Ectodermal cell (in vitro differentiated cells): ENCODE results near the gene ABHD6.

Source experiments
- H3K27ac ChIP-seq: 2 replicates; pipeline ENCODE4 v1.7.0; 2013; ENCODE audit warnings: mild to moderate bottlenecking, low read depth, low read length; ENCODE audit not compliant: insufficient read depth, poor library complexity, severe bottlenecking
- H3K27me3 ChIP-seq: 2 replicates; pipeline ENCODE4 v1.7.0; 2013; ENCODE audit warnings: mild to moderate bottlenecking, low read length; ENCODE audit not compliant: insufficient read depth, control insufficient read depth, poor library complexity, severe bottlenecking
- H3K36me3 ChIP-seq: one replicate; pipeline ENCODE4 v1.7.0; 2013; ENCODE audit warnings: low read length; ENCODE audit not compliant: control insufficient read depth, insufficient read depth
- H3K4me1 ChIP-seq: one replicate; pipeline ENCODE4 v1.7.0; 2013; ENCODE audit warnings: low read length; ENCODE audit not compliant: control insufficient read depth, insufficient read depth
- H3K4me3 ChIP-seq: 2 replicates; pipeline ENCODE4 v1.7.0; 2013; ENCODE audit warnings: low read depth, low read length, control low read depth; ENCODE audit not compliant: insufficient read depth
- H3K9me3 ChIP-seq: 2 replicates; pipeline ENCODE4 v1.7.0; 2013; ENCODE audit warnings: mild to moderate bottlenecking, low read length, moderate library complexity; ENCODE audit not compliant: control insufficient read depth
- WGBS, 2 experiments: methylation state at CpG; one replicate each; pipeline ENCODE4 v1.1.7; 2013; ENCODE audit warnings: missing lambda C conversion rate in 2 of 2; 5-methylcytosine and 5-hydroxymethylcytosine counted together

ABHD6 gene

DNA sequence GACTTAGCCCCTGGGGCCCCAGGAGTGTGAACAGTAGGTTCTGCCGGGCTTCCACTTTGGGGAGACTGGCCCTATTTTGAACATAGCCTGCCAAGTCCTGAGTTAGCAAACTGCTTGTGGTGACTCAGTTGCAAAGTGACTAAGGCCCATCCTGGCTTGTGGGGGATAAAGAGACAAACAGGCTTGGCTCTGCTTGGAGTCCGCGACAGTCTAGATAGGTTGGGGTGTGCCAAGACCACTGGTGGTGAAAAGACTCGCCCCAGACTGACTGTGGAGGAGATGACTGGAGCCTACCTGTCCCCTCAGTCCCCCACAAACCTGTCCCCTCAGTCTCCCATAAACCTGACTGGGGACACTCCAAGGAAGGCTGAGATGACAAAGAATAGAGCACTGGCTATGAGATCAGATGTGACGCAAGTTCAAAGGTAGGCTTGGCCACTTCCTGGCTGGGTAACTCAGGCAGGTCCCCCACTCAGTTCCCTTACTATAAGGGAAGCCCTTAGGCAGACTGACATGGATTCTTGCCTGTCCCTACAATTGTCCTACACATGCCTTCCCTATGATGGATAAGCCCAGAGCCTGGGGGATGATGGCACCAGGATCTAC is 31.1 kb upstream of the ABHD6 start:
- H3K36me3 ChIP-seq: no peaks in the 10 kb centered on the region
- 95 to 96% methylated on average over 5 of the region's 5 CpGs for WGBS, 2 experiments
- H3K4me3 ChIP-seq: no peak overlapping the region
- no peaks in the 10 kb centered on the region for H3K4me1 ChIP-seq
- H3K27ac ChIP-seq: no peak overlapping the region
- no peaks in the 10 kb centered on the region for H3K27me3 ChIP-seq
- no peaks in the 10 kb centered on the region for H3K9me3 ChIP-seq

GRCh38 chr3:58207954-58208353 is 29.6 kb upstream of the ABHD6 start:
- Histone ChIP-seq H3K36me3 (no peaks in the 10 kb centered on the region), H3K4me1 (no peaks in the 10 kb centered on the region)
- 90 to 92% methylated on average over 4 of the region's 4 CpGs for WGBS, 2 experiments

DNA sequence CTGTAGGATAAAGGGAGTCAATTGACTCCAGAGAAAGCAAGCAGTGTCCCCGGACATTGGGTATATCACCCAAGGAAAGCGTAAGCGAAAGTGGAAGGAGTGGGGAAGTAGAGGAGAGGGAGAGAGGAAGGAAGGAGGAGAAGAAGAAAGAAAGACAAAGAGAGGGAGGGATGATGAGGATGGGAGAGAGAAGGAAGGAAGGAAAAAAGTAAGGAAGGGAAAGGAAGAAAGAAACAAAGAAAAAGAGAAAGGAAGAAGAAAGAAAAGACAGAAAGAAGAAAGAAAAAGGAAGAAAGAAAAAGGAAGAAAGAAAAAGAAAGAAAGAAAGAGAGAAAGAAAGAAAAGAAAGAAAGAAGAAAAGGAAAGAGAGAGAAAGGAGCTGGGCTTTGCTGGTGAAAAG is 27.7 kb upstream of the ABHD6 start:
- 82 to 84% methylated on average over 3 of the region's 3 CpGs for whole genome bisulfite sequencing, 2 experiments
- Histone ChIP-seq H3K36me3 (no peaks in the 10 kb centered on the region), H3K9me3 (no peaks in the 10 kb centered on the region), H3K27ac (no peak overlapping the region), H3K4me3 (no peak overlapping the region), H3K27me3 (no peaks in the 10 kb centered on the region), H3K4me1 (no peaks in the 10 kb centered on the region)

More at GRCh38 chr3:58207954-58208353, 29.6 kb upstream of the ABHD6 start:
- H3K9me3 ChIP-seq: no peaks in the 10 kb centered on the region
- H3K4me3 ChIP-seq: no peak overlapping the region
- H3K27ac ChIP-seq: no peak overlapping the region
- no peaks in the 10 kb centered on the region for H3K27me3 ChIP-seq

DNA sequence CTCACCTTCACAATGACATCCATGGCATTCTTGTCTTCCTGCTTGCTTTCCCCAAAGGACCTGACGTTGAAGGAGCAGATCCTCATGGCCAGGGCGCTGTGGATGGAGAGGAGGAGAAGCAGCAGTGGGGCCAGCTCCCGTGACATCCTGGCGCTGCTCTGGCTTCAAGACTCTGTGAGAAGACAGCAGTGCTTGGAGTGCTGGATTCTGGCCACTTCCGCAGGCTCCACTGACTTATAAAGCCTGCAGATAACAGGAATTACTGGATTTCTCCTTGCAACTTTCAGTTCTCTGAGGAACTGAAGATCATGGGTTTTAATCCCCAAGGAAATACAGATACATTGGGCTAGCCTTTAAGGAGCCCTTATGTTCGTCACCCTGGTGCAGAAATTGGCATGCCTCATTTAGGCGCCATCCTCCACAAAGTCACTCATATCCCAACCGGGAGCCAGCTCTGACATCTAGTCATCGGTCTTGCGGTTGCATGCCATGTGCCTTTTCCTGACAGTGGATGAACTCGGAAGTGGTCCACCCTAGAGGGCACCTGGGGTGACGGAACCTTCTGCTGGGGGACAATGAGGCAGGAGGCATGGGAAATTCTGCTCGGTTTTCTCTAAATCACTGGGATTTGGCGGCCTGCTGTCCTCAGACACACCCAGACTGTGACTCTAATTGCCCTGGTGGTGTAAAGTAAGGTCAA is 26.7 kb upstream of the ABHD6 start, which contains the start of gene DNASE1L3:
Gene DNASE1L3 (minus strand): TSS at position 212 of the 700 bp plus-strand sequence. CDS start 66 bp downstream, at position 146.
- no peaks in the 10 kb centered on the region for H3K4me1 ChIP-seq
- H3K9me3 ChIP-seq: no peaks in the 10 kb centered on the region
- H3K36me3 ChIP-seq: no peaks in the 10 kb centered on the region
- no peak within 1 kb of the TSS for H3K4me3 ChIP-seq
- 90 to 93% methylated on average over 14 of the region's 14 CpGs for WGBS, 2 experiments
- no peak within 1 kb of the TSS for H3K27ac ChIP-seq
- H3K27me3 ChIP-seq: no peaks in the 10 kb centered on the region

- Histone ChIP-seq H3K27me3 (no peaks in the 10 kb centered on the region), H3K4me1 (peaks cover 6% of the 10 kb centered on the region), H3K9me3 (no peaks in the 10 kb centered on the region), H3K36me3 (no peaks in the 10 kb centered on the region), H3K4me3 (no peak overlapping the region), H3K27ac (no peak overlapping the region)
- 79 to 86% methylated on average over 7 of the region's 7 CpGs for WGBS, 2 experiments
Measured at GRCh38 chr3:58214484-58215316, 22.9 kb upstream of the ABHD6 start.

DNA sequence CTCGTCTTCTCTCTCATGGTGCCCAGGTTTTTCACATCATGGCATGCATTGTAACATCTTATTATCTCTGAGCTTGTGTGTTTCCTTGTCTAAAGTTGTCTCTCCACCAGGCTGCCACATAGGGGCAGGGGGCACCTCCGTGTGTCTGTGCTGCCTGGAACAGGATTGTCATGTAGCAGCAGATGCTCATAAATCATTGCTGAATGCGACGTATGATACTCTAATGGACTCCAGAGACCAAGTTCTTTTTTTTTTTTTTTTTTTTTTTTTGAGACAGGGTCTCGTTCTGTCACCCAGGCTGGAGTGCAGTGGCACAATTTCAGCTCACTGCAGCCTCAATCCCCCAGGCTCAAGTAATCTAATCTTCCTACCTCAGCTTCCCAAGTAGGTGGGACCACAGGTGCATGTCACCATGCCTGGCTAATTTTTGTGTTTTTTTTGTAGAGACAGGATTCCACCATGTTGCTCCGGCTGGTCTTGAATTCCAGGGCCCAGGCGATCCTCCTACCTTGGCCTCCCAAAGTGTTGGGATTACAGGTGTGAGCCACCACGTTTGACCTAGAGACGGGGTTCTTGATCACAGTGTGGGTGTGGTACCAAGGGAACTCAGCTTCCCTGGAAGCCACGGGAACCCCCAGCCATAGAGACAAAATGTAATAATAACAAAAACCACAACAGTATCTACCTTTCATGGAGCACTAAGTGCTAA is 22.1 kb upstream of the ABHD6 start:
- Histone ChIP-seq H3K27me3 (no peaks in the 10 kb centered on the region), H3K9me3 (no peaks in the 10 kb centered on the region), H3K27ac (no peak overlapping the region), H3K4me1 (peaks cover 6% of the 10 kb centered on the region), H3K4me3 (no peak overlapping the region), H3K36me3 (no peaks in the 10 kb centered on the region)
- whole genome bisulfite sequencing, 2 experiments: 88 to 92% methylated on average over 10 of the region's 10 CpGs

DNA sequence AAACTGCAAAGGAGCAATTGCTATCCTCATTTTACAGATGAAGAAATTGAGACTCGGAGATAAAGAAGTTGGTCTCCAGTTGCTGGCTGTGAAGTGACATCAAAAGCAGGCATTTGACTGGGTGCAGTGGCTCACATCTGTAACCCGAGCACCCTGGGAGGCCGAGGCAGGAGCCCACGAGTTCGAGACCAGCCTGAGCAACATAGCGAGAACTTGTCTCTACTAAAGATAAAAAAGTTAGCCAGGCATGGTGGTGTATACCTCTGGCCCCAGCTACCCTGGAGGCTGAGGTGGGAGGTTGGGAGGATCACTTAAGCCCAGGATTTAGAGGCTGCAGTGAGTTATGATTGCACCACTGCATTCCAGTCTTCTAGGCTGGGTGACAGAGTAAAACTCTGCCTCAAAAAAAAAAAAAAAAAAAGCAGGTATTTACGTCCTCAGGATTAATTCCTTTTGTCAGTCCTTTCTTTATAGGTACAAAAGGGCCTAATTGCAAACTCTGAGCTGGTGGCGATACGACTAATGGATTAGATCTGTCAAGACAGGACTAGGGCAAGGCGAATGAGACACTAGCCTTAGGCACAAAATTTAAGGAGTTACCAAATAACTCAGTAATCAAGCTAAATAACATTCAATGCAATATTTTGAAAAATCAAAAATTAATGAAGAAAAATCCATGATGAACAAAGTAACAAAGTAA is 20.9 kb upstream of the ABHD6 start:
- no peaks in the 10 kb centered on the region for H3K36me3 ChIP-seq
- WGBS, 2 experiments: 75 to 76% methylated on average over 10 of the region's 10 CpGs
- H3K27ac ChIP-seq: no peak overlapping the region
- H3K4me3 ChIP-seq: no peak overlapping the region
- no peaks in the 10 kb centered on the region for H3K9me3 ChIP-seq
- peaks cover 6% of the 10 kb centered on the region for H3K4me1 ChIP-seq
- no peaks in the 10 kb centered on the region for H3K27me3 ChIP-seq

DNA sequence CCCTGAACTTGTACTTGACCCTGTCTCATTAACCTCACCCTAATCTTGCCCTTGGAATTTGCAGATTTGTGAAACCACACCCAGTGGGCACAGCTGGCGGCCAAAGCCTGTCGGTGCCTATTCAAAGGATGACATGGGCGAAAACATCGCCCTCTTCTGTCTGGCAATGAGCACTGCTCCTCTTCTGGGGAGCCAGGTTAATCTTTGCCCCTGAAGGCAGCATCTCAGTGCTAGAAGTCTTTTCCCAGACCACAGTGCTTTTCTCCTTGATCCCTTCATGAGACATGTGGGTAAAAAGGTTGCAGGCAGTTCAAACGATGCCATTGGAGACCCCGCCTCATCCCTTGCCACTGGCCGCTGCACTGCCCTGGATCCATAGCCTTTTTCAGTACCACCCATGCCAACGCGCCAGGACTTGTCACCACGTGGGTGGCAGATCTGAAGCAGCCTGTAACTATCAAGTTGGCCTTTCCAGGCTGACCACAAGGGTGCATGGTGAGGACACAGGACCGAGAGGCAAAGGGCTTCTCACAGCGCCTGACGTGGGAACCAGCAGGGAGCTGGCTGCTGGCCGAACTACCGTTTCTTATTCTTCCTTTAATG is 20.3 kb upstream of the ABHD6 start:
- WGBS, 2 experiments: 16 to 23% methylated on average over 15 of the region's 15 CpGs
- no peak overlapping the region for H3K4me3 ChIP-seq
- peaks cover 6% of the 10 kb centered on the region for H3K4me1 ChIP-seq
- no peaks in the 10 kb centered on the region for H3K36me3 ChIP-seq
- no peaks in the 10 kb centered on the region for H3K27me3 ChIP-seq
- H3K27ac ChIP-seq: no peak overlapping the region
- H3K9me3 ChIP-seq: no peaks in the 10 kb centered on the region

DNA sequence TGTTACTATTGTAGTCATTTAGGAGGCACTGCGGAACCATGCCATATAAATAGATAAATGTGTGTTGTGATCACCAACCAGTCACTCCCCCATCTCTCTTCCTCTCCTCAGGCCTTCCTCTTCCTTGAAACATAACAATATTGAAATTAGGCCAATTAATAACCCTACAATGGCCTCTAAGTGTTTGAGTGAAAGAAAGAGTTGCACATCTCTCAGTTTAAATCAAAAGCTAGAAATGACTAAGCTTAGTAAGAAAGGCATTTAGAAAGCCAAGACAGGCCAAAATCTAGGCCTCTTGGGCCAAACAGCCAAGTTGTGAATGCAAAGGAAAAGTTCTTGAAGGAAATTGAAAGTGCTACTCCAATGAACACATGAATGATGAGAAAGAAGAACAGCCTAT is 18.7 kb upstream of the ABHD6 start:
- H3K9me3 ChIP-seq: no peaks in the 10 kb centered on the region
- no CpG with 5 or more reads among the region's 1 CpG for WGBS, 2 experiments

More for the DNA sequence above, 18.7 kb upstream of the ABHD6 start:
- no peaks in the 10 kb centered on the region for H3K27me3 ChIP-seq
- peaks cover 6% of the 10 kb centered on the region for H3K4me1 ChIP-seq
- H3K4me3 ChIP-seq: no peak overlapping the region
- no peaks in the 10 kb centered on the region for H3K36me3 ChIP-seq
- no peak overlapping the region for H3K27ac ChIP-seq
